Choroid plexus epithelial cell (primary cell): ENCODE data around the gene TRAF5.

Experiments
- DNase-seq: peaks from one replicate; pipeline ENCODE4 v3.0.0-alpha.2; 2010; ENCODE audit warnings: low read depth
- H3K4me3 ChIP-seq: 2 replicates; pipeline ENCODE4 v1.5.1; 2011; ENCODE audit warnings: low read depth, mild to moderate bottlenecking, control low read depth, low read length, moderate library complexity
- TF ChIP-seq, protein P1 (sequence below): conservative IDR thresholded peaks from 2 replicates; pipeline ENCODE4 v1.5.1; 2011; ENCODE audit warnings: low read depth, mild to moderate bottlenecking, control low read depth, inconsistent platforms, low read length, moderate library complexity

The TRAF5 gene

DNA sequence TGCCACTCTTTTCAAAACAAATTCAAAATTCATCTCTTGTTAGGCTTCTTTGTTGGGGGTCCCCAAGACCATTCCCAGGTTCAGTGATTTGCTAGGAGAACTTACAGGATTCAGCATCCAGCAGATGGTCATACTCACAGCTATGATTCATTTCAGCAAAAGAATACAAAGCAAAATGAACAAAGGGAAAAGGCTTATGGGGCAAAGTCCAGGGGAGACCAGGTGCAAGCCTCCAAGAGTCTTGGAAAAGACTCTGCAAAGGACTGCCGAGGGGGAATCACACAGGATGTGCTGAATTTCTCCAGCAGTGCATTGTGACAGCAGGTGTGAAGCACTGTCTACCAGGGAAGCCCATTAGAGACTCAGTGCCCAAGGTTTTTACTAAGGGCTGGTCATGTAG, 7.3 kb downstream of the TRAF5 start:
- TF ChIP-seq, protein P1, sequence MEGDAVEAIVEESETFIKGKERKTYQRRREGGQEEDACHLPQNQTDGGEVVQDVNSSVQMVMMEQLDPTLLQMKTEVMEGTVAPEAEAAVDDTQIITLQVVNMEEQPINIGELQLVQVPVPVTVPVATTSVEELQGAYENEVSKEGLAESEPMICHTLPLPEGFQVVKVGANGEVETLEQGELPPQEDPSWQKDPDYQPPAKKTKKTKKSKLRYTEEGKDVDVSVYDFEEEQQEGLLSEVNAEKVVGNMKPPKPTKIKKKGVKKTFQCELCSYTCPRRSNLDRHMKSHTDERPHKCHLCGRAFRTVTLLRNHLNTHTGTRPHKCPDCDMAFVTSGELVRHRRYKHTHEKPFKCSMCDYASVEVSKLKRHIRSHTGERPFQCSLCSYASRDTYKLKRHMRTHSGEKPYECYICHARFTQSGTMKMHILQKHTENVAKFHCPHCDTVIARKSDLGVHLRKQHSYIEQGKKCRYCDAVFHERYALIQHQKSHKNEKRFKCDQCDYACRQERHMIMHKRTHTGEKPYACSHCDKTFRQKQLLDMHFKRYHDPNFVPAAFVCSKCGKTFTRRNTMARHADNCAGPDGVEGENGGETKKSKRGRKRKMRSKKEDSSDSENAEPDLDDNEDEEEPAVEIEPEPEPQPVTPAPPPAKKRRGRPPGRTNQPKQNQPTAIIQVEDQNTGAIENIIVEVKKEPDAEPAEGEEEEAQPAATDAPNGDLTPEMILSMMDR: no peak
- no peak overlapping the region for H3K4me3 ChIP-seq
- DNase-seq: no peak

DNA sequence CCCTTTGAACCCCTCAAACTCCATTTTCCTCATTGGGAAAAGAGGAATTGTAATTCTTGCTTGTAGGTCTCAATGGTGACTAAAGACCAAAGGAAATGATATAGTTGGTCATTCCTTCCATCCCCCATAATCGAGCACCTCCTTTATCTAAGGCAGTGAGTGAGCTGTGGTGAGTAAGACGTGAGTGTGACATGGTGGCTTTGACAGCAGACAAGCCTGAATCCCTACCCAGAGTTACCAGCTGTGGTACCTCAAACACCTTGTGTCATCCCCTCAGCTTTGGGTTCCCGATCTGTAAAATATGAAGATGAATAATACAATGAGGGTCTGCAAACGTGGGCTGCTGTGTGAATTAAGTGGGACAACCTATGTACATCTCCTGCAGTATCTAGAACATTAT, 8.4 kb downstream of the TRAF5 start:
- no peak overlapping the region for H3K4me3 ChIP-seq
- TF ChIP-seq, protein P1: no peak
- DNase-seq: no peak

DNA sequence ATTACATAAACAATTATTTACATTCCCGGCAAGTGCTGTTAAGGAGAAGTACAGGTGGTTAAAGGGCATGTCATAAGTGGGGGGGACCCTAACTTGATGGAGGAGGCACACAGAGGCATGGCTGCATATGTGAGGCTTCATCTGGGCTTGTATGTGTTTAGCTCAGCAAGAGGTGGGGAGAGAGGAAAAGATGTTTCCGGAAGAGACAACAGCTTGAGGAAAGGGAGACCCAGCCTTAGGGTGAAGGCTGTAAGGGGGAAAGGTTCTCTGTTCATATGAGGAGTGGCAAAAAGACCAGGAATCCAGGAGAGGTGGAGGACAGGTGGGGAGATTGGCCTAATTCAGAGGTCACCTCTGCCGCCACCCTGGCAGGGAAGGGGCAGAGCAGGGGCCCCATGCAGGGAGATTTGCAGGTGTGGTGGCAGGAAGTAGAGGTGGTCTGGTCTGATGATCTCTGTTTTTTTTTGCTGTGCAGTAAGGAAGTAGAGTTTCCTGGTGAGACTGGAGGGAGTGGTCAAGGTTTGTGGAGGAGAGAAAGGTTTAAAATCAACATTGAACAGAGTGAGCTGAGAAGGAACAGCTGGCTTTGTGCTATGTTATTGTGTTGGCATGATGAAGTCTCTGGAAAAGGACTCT, 9.0 kb downstream of the TRAF5 start:
- DNase-seq: no peak

DNA sequence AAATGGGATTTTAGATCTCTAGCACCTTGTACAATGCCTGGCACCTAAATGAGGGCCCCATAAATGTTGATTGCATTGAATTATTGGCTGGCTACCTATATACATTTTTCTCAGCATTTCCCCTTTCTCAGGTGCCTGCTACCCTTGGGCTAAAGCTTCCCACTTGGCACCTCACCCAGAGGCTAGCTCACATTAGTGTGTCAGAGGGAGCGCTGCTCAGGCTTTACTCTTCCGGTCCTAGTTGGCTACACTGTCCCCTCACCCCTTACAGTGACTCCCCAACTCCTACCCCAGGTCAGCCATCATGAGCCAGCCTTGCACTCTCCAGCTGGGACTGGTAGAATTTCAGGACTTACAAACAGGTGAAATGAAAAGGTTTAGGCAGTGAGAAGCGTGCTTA, 9.5 kb downstream of the TRAF5 start:
- no peak for DNase-seq
- no peak overlapping the region for H3K4me3 ChIP-seq
- TF ChIP-seq, protein P1: no peak

More for the DNA sequence above, 9.0 kb downstream of the TRAF5 start:
- H3K4me3 ChIP-seq: no peak overlapping the region
- TF ChIP-seq, protein P1: no peak

DNA sequence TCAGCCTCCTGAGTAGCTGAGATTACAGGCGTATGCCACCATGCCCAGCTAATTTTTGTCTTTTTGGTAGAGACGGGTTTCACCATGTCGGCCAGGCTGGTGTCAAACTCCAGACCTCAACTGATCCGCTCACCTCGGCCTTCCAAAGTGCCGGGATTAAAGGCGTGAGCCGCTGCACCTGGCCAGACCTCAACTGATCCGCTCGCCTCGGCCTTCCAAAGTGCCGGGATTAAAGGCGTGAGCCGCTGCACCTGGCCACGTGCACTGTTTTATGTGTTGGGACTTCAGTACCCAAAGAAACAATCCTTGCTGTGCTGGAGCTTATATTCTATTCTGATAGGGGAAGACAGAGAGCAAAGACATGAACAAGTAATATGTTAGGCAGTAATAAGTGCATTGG, 10.1 kb downstream of the TRAF5 start:
- no peak for DNase-seq
- no peak overlapping the region for H3K4me3 ChIP-seq
- TF ChIP-seq, protein P1: no peak

DNA sequence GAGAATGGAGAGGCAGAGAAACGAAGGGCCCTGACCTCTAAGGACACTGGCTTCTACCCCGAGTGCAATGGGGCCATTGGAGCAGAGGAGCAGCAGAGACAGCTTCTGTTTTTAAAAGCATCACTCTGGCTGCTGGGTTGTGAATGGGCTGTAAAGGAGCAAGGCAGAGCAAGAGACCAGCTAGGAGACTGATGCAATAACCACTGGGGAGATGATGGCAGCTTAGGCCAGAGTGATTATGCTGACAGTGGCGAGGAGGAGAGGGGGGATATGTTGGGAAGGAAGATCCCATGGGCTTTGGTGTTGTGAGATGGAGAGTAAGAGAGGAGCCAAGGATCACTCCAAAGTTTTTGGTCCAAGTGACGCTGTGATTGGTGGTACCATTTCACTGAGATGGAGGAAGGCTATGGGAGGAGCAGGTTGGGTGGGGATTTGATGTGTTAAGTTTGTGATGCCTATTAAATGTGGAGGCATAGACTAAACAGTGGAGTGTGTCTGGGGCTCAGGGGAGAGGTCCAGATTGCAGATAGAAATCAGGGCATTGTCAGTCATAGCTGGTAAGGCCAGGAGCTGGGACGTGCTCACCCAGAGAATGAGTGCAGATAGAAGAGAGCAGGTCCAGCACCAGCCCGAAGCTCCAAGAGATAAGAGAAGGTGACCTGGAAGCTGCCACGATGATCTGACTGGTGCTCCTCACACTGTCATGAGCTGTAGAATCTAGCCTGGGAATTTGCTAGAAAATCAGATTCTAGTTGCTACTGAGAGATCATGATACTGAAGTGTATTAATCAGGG, 11.0 kb downstream of the TRAF5 start:
- no peak overlapping the region for H3K4me3 ChIP-seq
- no peak for DNase-seq
- TF ChIP-seq, protein P1: no peak
